A673 (cell line): ENCODE measurements around the gene FLVCR2. TPM values are rescaled to one million over a fixed set of nuclear protein-coding genes. Genes with fewer than 3 reads are reported as not detected.

ENCODE experiments used
- BruUV-seq: library from RNA; stranded (reverse); fragments of 400-500 nt; replicated peaks from 2 replicates; lab custom pipeline; 2021; lab: Mats Ljungman, UMichigan
- CTCF ChIA-PET: fragments of 300-600 bp; sonication (Branson Sonifier 250); formaldehyde crosslinking; loops from one replicate; lab custom pipeline; 2022; ENCODE audit warnings: antibody characterized with exemption; lab: Charles Lee
- POLR2A ChIA-PET: fragments of 300-600 bp; sonication (Branson Sonifier 250); formaldehyde crosslinking; loops from one replicate; lab custom pipeline; 2022; ENCODE audit warnings: antibody characterized with exemption; ENCODE audit not compliant: low non-redundant PET; lab: Charles Lee
- DNase-seq: peaks from one replicate; pipeline ENCODE4 v3.0.0-alpha.2; 2015; ENCODE audit warnings: low spot score
- H3K27ac ChIP-seq: fragments of 200-600 bp; sonication (generic); 2 replicates; pipeline ENCODE4 v1.5.1; 2016; ENCODE audit warnings: mixed run types, low read depth, mild to moderate bottlenecking, mixed read lengths, antibody characterized with exemption, low read length; ENCODE audit not compliant: poor library complexity, severe bottlenecking
- H3K27me3 ChIP-seq: fragments of 200-600 bp; sonication (generic); replicated peaks from 2 replicates; pipeline ENCODE4 v1.6.1; 2017; ENCODE audit warnings: mixed run types, low read depth, mild to moderate bottlenecking, mixed read lengths, antibody characterized with exemption, low read length; ENCODE audit not compliant: insufficient read depth, poor library complexity
- H3K36me3 ChIP-seq: fragments of 200-600 bp; sonication (generic); 2 replicates; pipeline ENCODE4 v1.6.1; 2016; ENCODE audit warnings: mixed run types, mild to moderate bottlenecking, mixed read lengths, antibody characterized with exemption, low read length; ENCODE audit not compliant: insufficient read depth, poor library complexity, severe bottlenecking
- H3K4me1 ChIP-seq: fragments of 200-600 bp; sonication (generic); 2 replicates; pipeline ENCODE4 v1.6.1; 2017; ENCODE audit warnings: mixed run types, mild to moderate bottlenecking, mixed read lengths, antibody characterized with exemption, low read length; ENCODE audit not compliant: insufficient read depth, poor library complexity, severe bottlenecking
- H3K4me3 ChIP-seq: fragments of 200-600 bp; sonication (generic); 2 replicates; pipeline ENCODE4 v1.5.1; 2016; ENCODE audit warnings: low read depth, mixed run types, mild to moderate bottlenecking, mixed read lengths, low read length; ENCODE audit not compliant: poor library complexity, severe bottlenecking
- H3K9me3 ChIP-seq: fragments of 200-600 bp; sonication (generic); 2 replicates; pipeline ENCODE4 v1.6.1; 2016; ENCODE audit warnings: mixed run types, low read depth, mild to moderate bottlenecking, mixed read lengths, antibody characterized with exemption, low read length; ENCODE audit not compliant: poor library complexity, severe bottlenecking
- CTCF ChIP-seq: fragments of 300-800, 200-600 bp; sonication (generic); conservative IDR thresholded peaks from 2 replicates; pipeline ENCODE4 v1.5.1; 2017; ENCODE audit warnings: low read depth, mild to moderate bottlenecking, antibody characterized with exemption, low read length, moderate library complexity, mixed read lengths
- EZH2 ChIP-seq: fragments of 200-600 bp; sonication (generic); IDR thresholded peaks from 2 replicates; pipeline ENCODE4 v1.6.1; 2017; ENCODE audit warnings: borderline replicate concordance, low read depth, mild to moderate bottlenecking, mixed read lengths, antibody characterized with exemption, low read length; ENCODE audit not compliant: poor library complexity, severe bottlenecking
- intact Hi-C: fragments of 100-400 bp; cut with micrococcal nuclease; formaldehyde crosslinking; loops from one replicate; pipeline ENCODE4 v1.10.0; 2022; ENCODE audit not compliant: unreplicated experiment
- total RNA-seq: library from RNA; stranded (reverse); gene quantifications from 2 replicates; pipeline ENCODE4 v1.2.3, GENCODE V29; 2021

The FLVCR2 gene
- total RNA-seq, 1 experiment from 2014 or later = 3.5 TPM

GRCh38 chr14:75628816-75629215 is 50.4 kb downstream of the FLVCR2 start:
- ChIA-PET CTCF (no interaction called here), POLR2A (no interaction called here)
- H3K4me1 ChIP-seq = no peaks in the 10 kb centered on the region
- no TSS peak for BruUV-seq
- H3K27ac ChIP-seq = no peak overlapping the region
- no peak for DNase-seq
- H3K27me3 ChIP-seq = no peaks in the 10 kb centered on the region
- no peaks in the 10 kb centered on the region for H3K9me3 ChIP-seq
- no peaks in the 10 kb centered on the region for H3K36me3 ChIP-seq
- intact Hi-C loops = no loop called here
- TF ChIP-seq EZH2 (no peak), CTCF (no peak)
- no peak overlapping the region for H3K4me3 ChIP-seq

GRCh38 chr14:75630695-75631452 is 52.5 kb downstream of the FLVCR2 start:
- TF ChIP-seq EZH2 (no peak), CTCF (no peak)
- H3K27me3 ChIP-seq = no peaks in the 10 kb centered on the region
- H3K4me1 ChIP-seq = no peaks in the 10 kb centered on the region
- H3K27ac ChIP-seq = no peak overlapping the region
- no peaks in the 10 kb centered on the region for H3K36me3 ChIP-seq
- POLR2A ChIA-PET = no interaction called here
- no TSS peak for BruUV-seq
- intact Hi-C loops = no loop called here
- DNase-seq = no peak
- CTCF ChIA-PET = no interaction called here
- no peak overlapping the region for H3K4me3 ChIP-seq
- H3K9me3 ChIP-seq = no peaks in the 10 kb centered on the region

GRCh38 chr14:75631453-75631831 is 53.0 kb downstream of the FLVCR2 start:
- Histone ChIP-seq H3K27ac (no peak overlapping the region), H3K4me1 (no peaks in the 10 kb centered on the region), H3K9me3 (no peaks in the 10 kb centered on the region), H3K4me3 (no peak overlapping the region), H3K36me3 (no peaks in the 10 kb centered on the region), H3K27me3 (no peaks in the 10 kb centered on the region)
- no peak for DNase-seq
- ChIA-PET POLR2A (no interaction called here), CTCF (no interaction called here)
- TF ChIP-seq CTCF = no peak
- intact Hi-C loops = no loop called here
- no TSS peak for BruUV-seq
